CD4-positive, alpha-beta T cell treated with Interleukin-17A for 1 hour (primary cell): ENCODE data around the gene TMEM52.
A peak's percentile ranks its signal among the peaks of the same experiment; 100 is the strongest.

ENCODE experiments used
- DNase-seq: peaks from one replicate; pipeline ENCODE4 v3.0.0-alpha.2; 2020

TMEM52 gene

GRCh38 chr1:1918901-1919303, at the start of gene TMEM52:
Gene TMEM52, minus strand, starts transcription at chr1:1919279. Its CDS starts 14 bp downstream, at chr1:1919265.
- DNase-seq: no peak

DNA sequence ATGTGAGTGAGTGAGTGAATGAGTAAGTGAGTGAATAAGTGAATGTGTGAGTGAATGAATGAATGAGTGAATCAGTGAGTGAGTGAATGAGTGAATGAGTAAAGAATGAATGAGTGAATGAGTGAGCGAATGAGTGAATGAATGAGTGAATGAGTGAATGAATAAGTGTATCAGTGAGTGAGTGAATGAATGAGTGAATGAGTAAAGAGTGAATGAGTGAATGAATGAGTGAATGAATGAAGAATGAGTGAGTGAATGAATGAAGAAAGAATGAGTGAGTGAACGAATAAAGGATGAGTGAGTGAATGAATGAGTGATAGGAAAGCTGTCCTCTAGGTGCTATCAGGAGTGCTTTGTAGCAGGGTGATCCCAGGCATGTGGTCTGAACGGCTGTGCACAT, 48.8 kb upstream of the TMEM52 start:
- DNase-seq: no peak

GRCh38 chr1:1967151-1967550, 48.1 kb upstream of the TMEM52 start:
- no peak for DNase-seq

DNA sequence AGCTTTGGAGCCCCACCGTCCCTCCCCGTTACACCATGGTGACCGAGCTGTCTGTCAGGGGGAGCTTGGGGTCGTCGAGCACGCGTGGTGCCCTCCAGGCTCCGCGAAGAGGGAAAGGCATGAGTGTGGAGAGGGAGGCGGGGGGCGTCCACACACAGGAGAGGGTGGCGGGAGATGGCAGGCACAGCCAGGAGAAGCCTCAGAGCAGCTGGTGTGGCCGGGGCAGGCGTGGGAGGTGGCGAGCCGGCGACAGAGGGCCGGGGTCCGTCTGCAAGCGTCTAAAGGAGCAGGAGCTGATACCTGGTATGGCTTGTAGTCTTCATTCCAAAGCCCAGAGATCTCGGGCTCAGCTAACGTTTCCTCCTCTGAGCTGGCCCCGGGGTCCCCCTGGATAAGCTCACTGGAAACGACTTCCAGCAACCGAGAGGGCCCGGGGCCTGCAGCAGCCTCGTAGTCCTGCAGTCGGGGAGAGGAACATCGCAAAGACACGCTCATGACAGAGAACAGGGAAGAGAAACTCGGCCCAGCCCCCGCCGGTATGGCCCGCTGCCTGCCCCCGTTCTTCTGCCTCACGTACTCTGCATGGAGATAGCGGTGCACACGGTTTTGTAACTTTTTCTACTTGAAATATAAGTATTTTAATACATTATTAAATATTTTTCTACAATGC, 47.1 kb upstream of the TMEM52 start:
- DNase-seq: no peak

DNA sequence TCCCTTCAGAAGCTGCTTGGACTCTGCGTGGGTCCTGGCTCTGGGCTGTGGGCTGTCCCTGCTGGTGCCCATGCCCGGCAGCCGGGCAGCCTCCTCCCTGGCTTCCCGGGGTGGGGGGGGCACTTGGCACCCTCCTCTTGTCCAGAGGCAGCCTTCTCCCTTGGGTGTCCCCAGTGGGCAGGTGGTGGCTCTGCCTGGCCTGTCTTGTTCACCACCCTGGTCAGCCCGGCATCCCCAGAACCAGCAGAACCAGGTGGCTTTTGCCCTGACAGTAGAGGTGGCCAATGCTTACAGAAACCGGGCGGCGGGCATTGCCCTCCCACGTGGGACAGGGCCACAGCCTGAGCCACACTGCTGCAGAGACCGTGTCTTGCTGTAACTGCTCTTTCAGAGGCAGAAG, 46.5 kb upstream of the TMEM52 start:
- no peak for DNase-seq

- no peak for DNase-seq
These were observed 45.7 kb upstream of the TMEM52 start for GRCh38 chr1:1964811-1965210.

DNA sequence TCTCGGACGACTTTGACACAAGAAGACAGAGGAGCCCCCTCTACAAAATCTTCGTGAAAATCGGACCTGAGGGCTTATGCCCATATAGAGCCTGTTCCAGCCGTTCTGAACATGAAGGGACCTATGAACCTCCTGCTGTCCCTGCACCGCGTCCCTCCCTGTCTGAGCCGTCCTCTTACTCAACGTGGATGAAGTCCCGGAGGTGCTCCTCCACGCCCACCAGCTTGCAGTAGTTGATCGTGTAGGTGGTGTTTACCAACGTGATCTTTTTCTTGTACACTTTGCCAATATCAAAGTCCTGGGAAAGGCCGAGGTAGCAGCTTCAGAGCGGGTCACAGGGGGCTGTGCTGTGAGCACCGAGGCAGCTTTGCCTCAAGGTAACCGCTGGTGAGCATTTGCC, 44.5 kb upstream of the TMEM52 start:
- no peak for DNase-seq

GRCh38 chr1:1962752-1963151, 43.7 kb upstream of the TMEM52 start:
- no peak for DNase-seq

DNA sequence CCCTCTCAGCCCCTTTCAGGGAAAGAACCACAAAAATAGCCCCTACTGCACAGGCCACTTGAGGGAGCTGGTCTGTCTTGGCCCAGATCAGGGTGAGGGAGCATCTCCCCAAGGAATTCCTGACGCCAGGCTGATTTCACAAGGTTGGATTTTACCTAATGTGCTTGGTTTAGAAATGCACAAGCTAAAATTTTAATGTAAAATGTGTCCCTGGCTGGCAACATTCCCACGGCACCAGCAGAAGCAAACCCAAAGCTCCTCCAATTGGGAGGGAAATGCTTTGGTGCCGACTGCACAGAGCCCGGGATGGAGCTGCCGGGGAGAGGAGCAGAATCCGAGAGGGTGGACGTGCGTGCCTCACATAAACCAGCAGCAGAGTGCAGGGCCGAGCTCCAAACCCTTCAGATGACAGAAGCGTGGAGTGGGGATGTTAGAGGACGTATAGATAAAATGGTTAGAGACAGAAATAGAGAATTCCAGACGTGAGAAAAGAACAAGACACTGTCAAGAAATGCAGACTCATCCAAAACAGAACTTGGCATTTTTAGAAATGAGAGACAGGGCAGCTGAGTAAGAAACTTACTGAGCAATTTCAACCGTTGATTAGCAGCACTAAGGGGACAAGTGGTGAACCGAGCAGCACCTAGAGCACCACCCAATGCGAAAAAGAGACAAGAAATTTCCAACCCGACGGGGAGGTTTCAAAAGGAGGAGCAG, 41.6 kb upstream of the TMEM52 start:
- DNase-seq: no peak

- DNase-seq: peak; percentile 57
These were observed 40.9 kb upstream of the TMEM52 start for GRCh38 chr1:1959840-1960479.

- no peak for DNase-seq
These were observed 40.4 kb upstream of the TMEM52 start for GRCh38 chr1:1959459-1959839.

DNA sequence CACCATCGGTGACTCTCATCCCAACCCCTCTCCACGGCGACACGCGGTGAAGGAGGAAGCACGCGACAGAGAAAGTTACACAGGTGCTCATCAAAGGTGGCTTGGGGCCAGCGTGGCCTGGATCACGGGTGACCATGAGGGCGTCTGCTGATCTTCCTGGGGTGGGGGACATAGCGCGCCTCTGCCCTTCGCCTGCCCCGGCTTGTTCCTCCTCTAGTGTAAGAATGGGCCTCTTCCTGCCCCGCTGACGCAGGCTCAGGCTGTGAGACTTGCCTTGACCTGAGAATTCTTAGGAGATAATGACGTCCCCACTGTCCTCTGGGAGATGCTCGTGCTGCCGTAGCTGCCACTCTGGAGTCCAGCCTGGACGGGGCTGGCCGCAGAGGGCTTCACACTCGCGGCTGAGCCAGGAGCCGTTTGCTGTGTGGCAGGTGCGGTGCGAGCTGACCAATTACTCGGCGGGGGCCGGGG, 39.0 kb upstream of the TMEM52 start:
- no peak for DNase-seq

DNA sequence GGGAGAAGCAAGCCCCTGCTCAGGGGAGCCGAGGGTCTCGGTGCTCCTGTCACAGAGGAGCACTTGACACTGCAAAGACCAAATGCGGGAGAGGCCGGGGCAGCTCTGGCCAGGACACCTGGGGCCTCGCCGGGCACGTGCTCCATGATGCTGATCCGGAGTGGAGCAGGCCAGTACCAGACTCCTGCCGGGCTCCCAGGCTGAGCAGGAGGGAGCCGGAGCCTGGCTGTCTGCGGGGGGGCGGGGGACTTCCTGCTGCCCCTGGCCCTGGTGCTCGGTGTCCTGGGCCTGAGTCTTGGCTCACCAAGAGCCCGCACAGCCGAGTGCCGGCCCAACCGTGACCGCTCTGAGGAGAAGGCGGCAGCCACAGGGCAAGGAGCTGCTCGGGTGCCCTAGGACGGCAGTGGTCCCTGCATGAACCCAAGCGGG, 38.5 kb upstream of the TMEM52 start:
- DNase-seq: no peak

DNA sequence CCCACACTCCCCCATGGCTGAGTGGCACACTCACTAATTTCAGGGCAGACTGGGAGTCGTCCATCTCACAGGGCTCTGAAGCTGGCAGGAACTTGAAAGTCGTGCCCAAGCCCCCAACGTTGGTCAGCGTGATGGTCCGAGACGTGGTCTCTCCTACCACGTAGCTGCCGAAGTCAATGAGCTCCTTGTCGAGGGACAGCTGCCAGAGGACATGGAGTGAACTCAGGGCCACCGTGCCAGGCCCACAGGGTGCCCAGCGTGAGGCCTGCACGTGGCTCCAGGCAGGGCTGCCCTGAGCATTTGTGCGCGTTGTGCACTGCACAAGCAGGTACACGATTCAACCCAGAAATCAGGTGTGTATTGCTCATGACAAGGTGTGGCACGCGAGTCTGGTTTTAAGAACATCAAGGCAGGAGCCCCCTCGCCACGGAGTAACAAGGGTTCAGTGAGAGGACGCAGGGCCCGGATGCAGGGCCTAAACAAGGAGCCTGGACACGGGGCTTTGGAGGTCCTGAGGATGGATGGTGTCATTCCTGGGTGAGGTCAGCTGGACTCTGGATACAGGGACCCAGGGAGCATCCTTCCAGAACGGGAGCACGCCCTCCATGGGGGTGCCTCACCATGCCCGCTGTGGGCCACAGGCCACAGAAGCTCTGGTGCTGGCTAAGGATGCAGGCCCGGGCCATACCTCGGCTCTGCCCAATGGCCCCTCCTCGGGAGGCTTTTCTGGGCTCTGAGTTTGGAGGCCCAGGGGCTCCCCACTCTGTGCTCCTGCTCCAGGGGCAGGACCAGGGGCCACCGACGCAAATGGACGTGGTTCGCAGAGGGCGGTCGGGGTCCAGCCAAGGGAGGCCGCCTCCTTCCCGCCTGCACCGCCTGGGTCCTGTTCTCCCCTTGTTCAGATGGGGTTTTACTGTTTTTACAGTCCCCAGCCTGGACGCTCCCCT, 37.8 kb upstream of the TMEM52 start:
- DNase-seq: no peak

DNA sequence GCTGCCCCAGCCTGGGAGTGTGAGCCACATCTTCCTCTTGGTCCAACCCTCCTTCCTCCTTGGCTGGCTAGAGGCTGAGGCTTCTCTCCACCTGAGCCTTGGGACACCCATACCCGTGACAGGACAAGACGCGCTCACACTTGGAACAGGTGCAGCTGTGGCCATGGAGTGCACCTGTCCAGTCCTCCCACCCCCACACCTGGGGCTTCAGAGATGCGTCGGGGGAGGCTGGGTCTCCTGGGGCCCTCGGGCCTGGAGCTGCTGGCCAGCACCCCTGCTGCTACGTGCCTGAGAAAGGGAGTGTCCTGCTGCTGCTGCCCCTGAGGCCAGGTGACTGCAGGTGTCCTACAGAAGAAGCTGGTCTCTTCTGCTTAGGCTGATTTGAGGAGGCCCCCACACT, 37.0 kb upstream of the TMEM52 start:
- no peak for DNase-seq

DNA sequence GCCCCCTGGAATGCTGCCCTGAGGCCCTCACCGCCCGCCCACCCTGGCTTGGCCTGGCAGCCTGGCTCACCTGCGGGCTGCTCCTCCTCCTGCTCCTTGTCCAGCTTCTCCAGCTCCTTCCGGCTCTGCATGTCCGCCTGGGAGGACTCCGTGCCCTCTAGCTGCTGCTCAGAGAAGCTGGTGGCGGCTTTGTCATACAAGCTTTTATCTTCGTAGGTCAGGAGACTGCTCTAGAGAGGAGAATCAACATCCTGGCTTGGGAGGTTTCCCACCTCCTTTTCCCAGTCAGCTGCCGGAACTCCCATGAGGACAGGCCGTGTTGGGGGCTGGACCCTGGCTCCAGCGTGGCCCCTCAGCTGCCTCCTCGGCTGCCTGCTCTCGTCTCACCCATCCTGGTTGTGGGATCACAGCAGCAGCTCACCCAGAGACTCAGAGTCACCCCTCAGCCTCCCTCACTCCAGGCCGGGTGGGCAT, 36.6 kb upstream of the TMEM52 start:
- no peak for DNase-seq

DNA sequence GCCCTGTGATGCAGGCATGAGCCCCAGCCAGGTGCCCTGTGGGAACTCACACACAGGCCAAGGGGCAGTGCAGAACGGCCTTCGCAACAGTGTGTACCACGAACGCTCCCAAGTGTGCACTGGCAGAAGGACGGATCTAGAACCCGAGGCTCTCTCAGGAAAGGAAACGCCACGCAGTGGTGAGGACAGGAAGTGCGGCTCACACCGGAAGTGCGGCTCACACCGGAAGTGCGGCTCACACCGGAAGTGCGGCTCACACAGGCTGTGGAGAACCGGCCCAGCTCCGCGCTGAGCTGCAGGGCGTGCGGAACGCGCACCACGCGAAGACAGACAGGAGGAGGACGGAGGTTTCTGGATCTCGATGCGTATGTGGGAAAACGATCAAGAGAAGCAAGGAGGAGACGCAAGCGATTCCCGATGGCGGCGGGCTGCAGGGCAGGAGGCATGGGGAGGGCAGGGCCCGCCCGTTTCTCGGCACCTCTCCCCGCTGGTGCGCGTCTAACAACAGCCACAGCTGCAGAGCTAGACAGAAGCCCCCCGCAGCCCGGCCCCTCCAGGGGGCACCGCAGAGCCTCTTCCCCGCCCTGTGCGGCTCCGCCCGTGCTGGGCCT, 35.9 kb upstream of the TMEM52 start:
- DNase-seq: peak; percentile 4

DNA sequence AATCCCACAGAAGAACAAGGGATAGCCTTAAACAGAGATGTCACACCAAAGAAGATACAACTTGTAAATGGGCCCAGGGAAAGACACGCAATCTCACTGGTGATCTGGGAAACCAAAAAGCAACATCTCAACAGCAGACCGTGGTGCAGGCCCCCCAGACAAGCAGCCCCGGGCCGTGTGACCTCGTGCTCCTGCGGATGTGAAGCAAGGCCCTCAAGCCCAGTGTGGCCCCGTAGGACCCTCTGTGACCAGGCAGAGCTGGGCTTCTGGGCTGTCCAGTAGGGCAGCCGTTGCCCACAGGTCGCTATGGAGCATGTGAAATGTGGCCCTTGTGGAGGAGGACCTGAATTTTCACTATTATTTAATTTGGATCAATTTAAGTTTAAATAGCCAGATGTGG, 34.9 kb upstream of the TMEM52 start:
- DNase-seq: no peak

- DNase-seq: no peak
These were observed 31.9 kb upstream of the TMEM52 start for GRCh38 chr1:1950940-1951339.

GRCh38 chr1:1948783-1949182, 29.7 kb upstream of the TMEM52 start:
- no peak for DNase-seq

DNA sequence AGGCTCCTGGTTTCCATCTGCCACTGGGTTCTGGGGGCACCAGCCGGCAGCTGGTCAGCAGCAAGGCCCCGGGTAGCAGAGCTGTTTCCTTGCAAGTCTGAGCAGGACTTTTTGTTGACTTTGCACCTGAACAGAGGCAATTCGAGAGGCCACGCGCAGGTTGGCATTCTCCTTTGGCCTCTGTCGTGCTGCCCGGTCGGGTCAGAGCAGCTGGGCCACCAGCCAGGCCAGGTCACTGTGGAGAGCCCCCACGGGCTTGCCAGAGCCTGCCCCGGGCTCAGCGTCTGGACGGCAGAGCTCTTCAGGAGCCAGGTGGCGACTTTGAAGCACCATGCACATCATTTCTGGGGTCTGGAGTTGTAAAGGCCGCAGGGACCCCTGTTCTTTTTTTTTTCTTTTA, 28.4 kb upstream of the TMEM52 start:
- no peak for DNase-seq

GRCh38 chr1:1946540-1946939, 27.5 kb upstream of the TMEM52 start:
- DNase-seq: no peak
